CD4-positive, CD25-positive, alpha-beta regulatory T cell (primary cell): ENCODE measurements around the gene MIPEP. TPM values are rescaled to one million over a fixed set of nuclear protein-coding genes. Genes with fewer than 3 reads are reported as not detected.
"Not testable (repeated sequence)": the region's sequence is repeated elsewhere in the genome, so short reads cannot be mapped to it uniquely, and the experiment has no call there.

ENCODE experiments used
- ATAC-seq, 2 donors: fragments of 150-1000 bp; cut with Tn5 transposase; one replicate each; pipeline ENCODE4 v1.10.0; 2021; ENCODE audit warnings: low read depth in 2 of 2, moderate number of reproducible peaks in 2 of 2, moderate library complexity in 1 of 2
- DNase-seq, 3 donors: peaks; one replicate each; pipeline versions ENCODE4 v3.0.0 to v3.0.0-alpha.2; 2012 to 2022; ENCODE audit warnings: mixed read lengths in 1 of 3
- H3K27ac ChIP-seq: one replicate; pipeline ENCODE4 v1.7.0; 2013; ENCODE audit warnings: mild to moderate bottlenecking, low read length; ENCODE audit not compliant: insufficient read depth, poor library complexity, severe bottlenecking
- H3K27me3 ChIP-seq: one replicate; pipeline ENCODE4 v1.7.0; 2013; ENCODE audit warnings: low read length; ENCODE audit not compliant: control insufficient read depth, insufficient read depth
- H3K36me3 ChIP-seq: one replicate; pipeline ENCODE4 v1.7.0; 2013; ENCODE audit warnings: mild to moderate bottlenecking, low read length, moderate library complexity; ENCODE audit not compliant: control insufficient read depth, insufficient read depth
- H3K4me1 ChIP-seq: 2 replicates; pipeline ENCODE4 v1.7.0; 2013; ENCODE audit warnings: mild to moderate bottlenecking, low read length; ENCODE audit not compliant: insufficient read depth, control insufficient read depth, poor library complexity, severe bottlenecking
- H3K4me3 ChIP-seq: one replicate; pipeline ENCODE4 v1.7.0; 2013; ENCODE audit warnings: low read depth, mild to moderate bottlenecking, low read length, moderate library complexity
- H3K9me3 ChIP-seq, 2 experiments: 1 replicate in 1 of 2; 2 replicates in 1 of 2; pipeline ENCODE4 v1.7.0; 2013; ENCODE audit warnings: low read length in 2 of 2, mild to moderate bottlenecking in 1 of 2, moderate library complexity in 1 of 2; ENCODE audit not compliant: control insufficient read depth in 2 of 2
- H3K27ac Mint-ChIP-seq, 3 donors: one replicate each; pipeline ENCODE4 v1.8.0; 2020 to 2022; ENCODE audit warnings: mild to moderate bottlenecking in 3 of 3, mixed read lengths in 3 of 3, moderate library complexity in 2 of 3
- H3K27me3 Mint-ChIP-seq: one replicate; pipeline ENCODE4 v1.8.0; 2022; ENCODE audit warnings: mild to moderate bottlenecking, mixed read lengths
- H3K36me3 Mint-ChIP-seq: one replicate; pipeline ENCODE4 v1.8.0; 2020; ENCODE audit warnings: mixed read lengths
- H3K4me1 Mint-ChIP-seq, 4 donors: one replicate each; pipeline ENCODE4 v1.8.0; 2020 to 2022; ENCODE audit warnings: mixed read lengths in 4 of 4, mild to moderate bottlenecking in 1 of 4
- H3K4me3 Mint-ChIP-seq, 4 donors: one replicate each; pipeline ENCODE4 v1.8.0; 2020 to 2022; ENCODE audit warnings: mild to moderate bottlenecking in 4 of 4, mixed read lengths in 4 of 4, moderate library complexity in 3 of 4
- H3K9me3 Mint-ChIP-seq, 7 donors: one replicate each; pipeline ENCODE4 v1.8.0; 2020 to 2022; ENCODE audit warnings: mixed read lengths in 7 of 7, mild to moderate bottlenecking in 3 of 7, moderate library complexity in 2 of 7
- polyA plus RNA-seq, 4 donors: library from polyadenylated mRNA; unstranded; fragments of 300-500 nt; fragmentation: Illumina TruSeq; gene quantifications; one replicate each; pipeline ENCODE4 v1.2.3, GENCODE V29; 2021
- total RNA-seq: library from RNA; stranded (reverse); gene quantifications from one replicate; pipeline ENCODE4 v1.2.3, GENCODE V29; 2022

The MIPEP gene
- total and polyA plus RNA-seq, 5 donors from 2014 or later, result 4.9 to 22.0 (median 19.3) TPM

GRCh38 chr13:23770428-23770827 is 118.8 kb downstream of the MIPEP start:
- Mint-ChIP-seq H3K4me1 (peaks cover 0 to 11% (median 7%) of the 10 kb centered on the region in 4 donors), H3K9me3 (no peaks in the 10 kb centered on the region), H3K36me3 (peaks cover 6% of the 10 kb centered on the region), H3K4me3 (no peak overlapping the region), H3K27ac (no peak overlapping the region), H3K27me3 (no peaks in the 10 kb centered on the region)
- Histone ChIP-seq H3K9me3 (no peaks in the 10 kb centered on the region), H3K4me3 (no peak overlapping the region), H3K27me3 (no peaks in the 10 kb centered on the region), H3K4me1 (no peaks in the 10 kb centered on the region), H3K36me3 (no peaks in the 10 kb centered on the region), H3K27ac (no peak overlapping the region)
- ATAC-seq (no peak), DNase-seq (no peak)

- H3K36me3 ChIP-seq, result no peaks in the 10 kb centered on the region
- Mint-ChIP-seq H3K4me3 (no peak overlapping the region), H3K27ac (peak overlapping the region in 1 of 3 donors; percentile 3), H3K27me3 (no peaks in the 10 kb centered on the region), H3K4me1 (peaks cover 0 to 11% (median 7%) of the 10 kb centered on the region in 4 donors), H3K36me3 (peaks cover 7% of the 10 kb centered on the region), H3K9me3 (no peaks in the 10 kb centered on the region)
- H3K27ac ChIP-seq, result no peak overlapping the region
- H3K27me3 ChIP-seq, result no peaks in the 10 kb centered on the region
- no peak overlapping the region for H3K4me3 ChIP-seq
- DNase-seq (no peak), ATAC-seq (no peak)
- no peaks in the 10 kb centered on the region for H3K4me1 ChIP-seq
- H3K9me3 ChIP-seq, result no peaks in the 10 kb centered on the region
These were observed 119.8 kb downstream of the MIPEP start for GRCh38 chr13:23769401-23769800.

GRCh38 chr13:23767838-23768237 is 121.4 kb downstream of the MIPEP start:
- Mint-ChIP-seq H3K4me3 (no peak overlapping the region), H3K27ac (no peak overlapping the region), H3K9me3 (no peaks in the 10 kb centered on the region), H3K27me3 (no peaks in the 10 kb centered on the region), H3K36me3 (peaks cover 7% of the 10 kb centered on the region), H3K4me1 (peaks cover 0 to 11% (median 7%) of the 10 kb centered on the region in 4 donors)
- Histone ChIP-seq H3K27ac (no peak overlapping the region), H3K36me3 (no peaks in the 10 kb centered on the region), H3K4me3 (no peak overlapping the region), H3K9me3 (no peaks in the 10 kb centered on the region), H3K4me1 (no peaks in the 10 kb centered on the region), H3K27me3 (no peaks in the 10 kb centered on the region)
- no peak for DNase-seq
- no peak for ATAC-seq

GRCh38 chr13:23766939-23767338 is 122.3 kb downstream of the MIPEP start:
- Mint-ChIP-seq H3K4me3 (no peak overlapping the region), H3K36me3 (peaks cover 7% of the 10 kb centered on the region), H3K27ac (no peak overlapping the region), H3K4me1 (peaks cover 0 to 11% (median 7%) of the 10 kb centered on the region in 4 donors), H3K9me3 (no peaks in the 10 kb centered on the region), H3K27me3 (no peaks in the 10 kb centered on the region)
- DNase-seq (no peak), ATAC-seq (no peak)
- H3K27me3 ChIP-seq, result no peaks in the 10 kb centered on the region
- no peaks in the 10 kb centered on the region for H3K9me3 ChIP-seq
- H3K36me3 ChIP-seq, result no peaks in the 10 kb centered on the region
- no peak overlapping the region for H3K4me3 ChIP-seq
- H3K27ac ChIP-seq, result no peak overlapping the region
- H3K4me1 ChIP-seq, result no peaks in the 10 kb centered on the region

GRCh38 chr13:23766283-23766682 is 122.9 kb downstream of the MIPEP start:
- DNase-seq (no peak), ATAC-seq (no peak)
- Histone ChIP-seq H3K9me3 (no peaks in the 10 kb centered on the region), H3K27me3 (no peaks in the 10 kb centered on the region), H3K4me3 (no peak overlapping the region), H3K27ac (no peak overlapping the region), H3K4me1 (no peaks in the 10 kb centered on the region), H3K36me3 (no peaks in the 10 kb centered on the region)
- no peaks in the 10 kb centered on the region for H3K9me3 Mint-ChIP-seq
- H3K4me1 Mint-ChIP-seq, result peaks cover 0 to 6% (median 5%) of the 10 kb centered on the region in 4 donors
- no peaks in the 10 kb centered on the region for H3K27me3 Mint-ChIP-seq
- H3K27ac Mint-ChIP-seq, result no peak overlapping the region
- no peak overlapping the region for H3K4me3 Mint-ChIP-seq
- peaks cover 7% of the 10 kb centered on the region for H3K36me3 Mint-ChIP-seq

- no peaks in the 10 kb centered on the region for H3K9me3 Mint-ChIP-seq
- Histone ChIP-seq H3K9me3 (no peaks in the 10 kb centered on the region), H3K36me3 (no peaks in the 10 kb centered on the region), H3K27ac (no peak overlapping the region), H3K4me3 (no peak overlapping the region), H3K4me1 (no peaks in the 10 kb centered on the region), H3K27me3 (no peaks in the 10 kb centered on the region)
- no peak overlapping the region for H3K27ac Mint-ChIP-seq
- no peaks in the 10 kb centered on the region for H3K27me3 Mint-ChIP-seq
- H3K4me1 Mint-ChIP-seq, result peaks cover 0 to 6% (median 5%) of the 10 kb centered on the region in 4 donors
- H3K36me3 Mint-ChIP-seq, result peaks cover 7% of the 10 kb centered on the region
- DNase-seq (no peak), ATAC-seq (no peak)
- H3K4me3 Mint-ChIP-seq, result no peak overlapping the region
These were observed 123.7 kb downstream of the MIPEP start for GRCh38 chr13:23765531-23765930.

- no peaks in the 10 kb centered on the region for H3K36me3 ChIP-seq
- Mint-ChIP-seq H3K4me3 (no peak overlapping the region), H3K27ac (peak overlapping the region in 1 of 3 donors; percentile 39), H3K4me1 (peaks cover 0 to 6% (median 2%) of the 10 kb centered on the region in 4 donors), H3K27me3 (no peaks in the 10 kb centered on the region), H3K9me3 (no peaks in the 10 kb centered on the region), H3K36me3 (peaks cover 16% of the 10 kb centered on the region)
- H3K27me3 ChIP-seq, result no peaks in the 10 kb centered on the region
- no peaks in the 10 kb centered on the region for H3K4me1 ChIP-seq
- no peak overlapping the region for H3K27ac ChIP-seq
- no peak for DNase-seq
- H3K9me3 ChIP-seq, result no peaks in the 10 kb centered on the region
- H3K4me3 ChIP-seq, result no peak overlapping the region
- ATAC-seq, result no peak
These were observed 125.9 kb downstream of the MIPEP start for GRCh38 chr13:23763318-23763717.

GRCh38 chr13:23761760-23762159 is 127.4 kb downstream of the MIPEP start:
- H3K4me1 Mint-ChIP-seq, H3K4me3 ChIP-seq, H3K27ac Mint-ChIP-seq, H3K36me3 ChIP-seq, H3K9me3 Mint-ChIP-seq, H3K27me3 Mint-ChIP-seq, H3K27me3 ChIP-seq, DNase-seq, H3K4me3 Mint-ChIP-seq, ATAC-seq, H3K27ac ChIP-seq, H3K4me1 ChIP-seq, H3K9me3 ChIP-seq: not testable (repeated sequence)
- H3K36me3 Mint-ChIP-seq, result peaks cover 16% of the 10 kb centered on the region
